Breast epithelium (tissue), 3 donors: ENCODE data around the gene SPTLC1.

Experiments used
- POLR2A ChIP-seq: fragments of 450-650 bp; IDR thresholded peaks from one replicate; pipeline ENCODE4 v1.6.1; 2016; ENCODE audit warnings: antibody characterized with exemption, mild to moderate bottlenecking, moderate library complexity
- TF ChIP-seq, protein P1 (sequence below), 3 donors: fragments of 450-650 bp; IDR thresholded peaks; one replicate each; pipeline ENCODE4 v1.5.1; 2016 to 2017; ENCODE audit warnings: antibody characterized with exemption in 3 of 3, mild to moderate bottlenecking in 3 of 3, moderate library complexity in 3 of 3

DNA sequence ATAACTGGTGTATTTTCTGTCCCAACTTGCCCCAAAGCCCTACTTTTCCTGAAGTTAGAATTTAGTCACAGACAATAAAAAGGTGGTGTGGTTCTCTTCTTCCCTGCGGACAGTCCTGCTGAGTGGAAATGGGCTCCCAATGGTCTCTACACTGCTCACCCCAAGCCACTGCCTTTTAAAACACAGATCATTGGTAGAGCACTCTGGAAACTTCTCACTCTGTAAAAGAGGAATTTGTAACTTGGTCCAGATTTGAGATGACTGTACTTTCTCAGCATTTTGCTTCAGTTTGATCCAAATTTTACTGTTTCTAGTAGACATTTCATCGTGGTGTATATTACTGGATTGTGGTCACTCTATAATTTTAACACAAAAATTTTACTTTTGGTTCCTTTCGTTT lies 84.8 kb downstream of the SPTLC1 start:
- TF ChIP-seq, protein P1, sequence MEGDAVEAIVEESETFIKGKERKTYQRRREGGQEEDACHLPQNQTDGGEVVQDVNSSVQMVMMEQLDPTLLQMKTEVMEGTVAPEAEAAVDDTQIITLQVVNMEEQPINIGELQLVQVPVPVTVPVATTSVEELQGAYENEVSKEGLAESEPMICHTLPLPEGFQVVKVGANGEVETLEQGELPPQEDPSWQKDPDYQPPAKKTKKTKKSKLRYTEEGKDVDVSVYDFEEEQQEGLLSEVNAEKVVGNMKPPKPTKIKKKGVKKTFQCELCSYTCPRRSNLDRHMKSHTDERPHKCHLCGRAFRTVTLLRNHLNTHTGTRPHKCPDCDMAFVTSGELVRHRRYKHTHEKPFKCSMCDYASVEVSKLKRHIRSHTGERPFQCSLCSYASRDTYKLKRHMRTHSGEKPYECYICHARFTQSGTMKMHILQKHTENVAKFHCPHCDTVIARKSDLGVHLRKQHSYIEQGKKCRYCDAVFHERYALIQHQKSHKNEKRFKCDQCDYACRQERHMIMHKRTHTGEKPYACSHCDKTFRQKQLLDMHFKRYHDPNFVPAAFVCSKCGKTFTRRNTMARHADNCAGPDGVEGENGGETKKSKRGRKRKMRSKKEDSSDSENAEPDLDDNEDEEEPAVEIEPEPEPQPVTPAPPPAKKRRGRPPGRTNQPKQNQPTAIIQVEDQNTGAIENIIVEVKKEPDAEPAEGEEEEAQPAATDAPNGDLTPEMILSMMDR (IDR thresholded peaks at IDR 0.05), result no peak
- TF ChIP-seq POLR2A, result no peak
